Hematopoietic multipotent progenitor cell treated with erythropoietin and hydrocortisone succinate and interleukin-3 and kit ligand, for 8 days (in vitro differentiated cells): ENCODE data around the gene PLPPR1.

Experiments
- DNase-seq: peaks from one replicate; pipeline ENCODE4 v3.0.0-alpha.2; 2015

The PLPPR1 gene

GRCh38 chr9:101050650-101051049 lies 22.1 kb downstream of the PLPPR1 start:
- no peak for DNase-seq

GRCh38 chr9:101054657-101055056 lies 26.1 kb downstream of the PLPPR1 start:
- no peak for DNase-seq

GRCh38 chr9:101055516-101055915 lies 27.0 kb downstream of the PLPPR1 start:
- DNase-seq = no peak

- no peak for DNase-seq
Measured at GRCh38 chr9:101062686-101063085, 34.2 kb downstream of the PLPPR1 start.

GRCh38 chr9:101063192-101063591 lies 34.7 kb downstream of the PLPPR1 start:
- no peak for DNase-seq

- no peak for DNase-seq
Measured at GRCh38 chr9:101064206-101064605, 35.7 kb downstream of the PLPPR1 start.

GRCh38 chr9:101065930-101066329 lies 37.4 kb downstream of the PLPPR1 start:
- no peak for DNase-seq

GRCh38 chr9:101068696-101069095 lies 40.2 kb downstream of the PLPPR1 start:
- DNase-seq = no peak

GRCh38 chr9:101072259-101072658 lies 43.7 kb downstream of the PLPPR1 start:
- DNase-seq = no peak

- no peak for DNase-seq
Measured at GRCh38 chr9:101073122-101073521, 44.6 kb downstream of the PLPPR1 start.

- no peak for DNase-seq
Measured at GRCh38 chr9:101081641-101082040, 53.1 kb downstream of the PLPPR1 start.

- DNase-seq = no peak
Measured at GRCh38 chr9:101083448-101084202, 55.1 kb downstream of the PLPPR1 start.

- no peak for DNase-seq
Measured at GRCh38 chr9:101087426-101087825, 58.9 kb downstream of the PLPPR1 start.

- no peak for DNase-seq
Measured at GRCh38 chr9:101092922-101093321, 64.4 kb downstream of the PLPPR1 start.

- DNase-seq = no peak
Measured at GRCh38 chr9:101093620-101094019, 65.1 kb downstream of the PLPPR1 start.

GRCh38 chr9:101094686-101095085 lies 66.2 kb downstream of the PLPPR1 start:
- no peak for DNase-seq

- no peak for DNase-seq
Measured at GRCh38 chr9:101097210-101097609, 68.7 kb downstream of the PLPPR1 start.

GRCh38 chr9:101098392-101098791 lies 69.9 kb downstream of the PLPPR1 start:
- DNase-seq = no peak

GRCh38 chr9:101114317-101114716 lies 85.8 kb downstream of the PLPPR1 start:
- no peak for DNase-seq

- DNase-seq = no peak
Measured at GRCh38 chr9:101115102-101115501, 86.6 kb downstream of the PLPPR1 start.

GRCh38 chr9:101117161-101117560 lies 88.6 kb downstream of the PLPPR1 start:
- no peak for DNase-seq

- DNase-seq = peak; percentile 16
Measured at GRCh38 chr9:101119206-101119819, 90.8 kb downstream of the PLPPR1 start.

- DNase-seq = no peak
Measured at GRCh38 chr9:101121836-101122399, 93.4 kb downstream of the PLPPR1 start.

- DNase-seq = no peak
Measured at GRCh38 chr9:101126556-101126955, 98.0 kb downstream of the PLPPR1 start.
